Naive thymus-derived CD8-positive, alpha-beta T cell (primary cell): ENCODE measurements around the gene CLK3. TPM values are rescaled to one million over a fixed set of nuclear protein-coding genes. Genes with fewer than 3 reads are reported as not detected.
"Not testable (repeated sequence)": the region's sequence is repeated elsewhere in the genome, so short reads cannot be mapped to it uniquely, and the experiment has no call there.

ENCODE experiments used
- ATAC-seq, 2 donors: fragments of 150-1000 bp; cut with Tn5 transposase in 1 of 2; sonication (Bioruptor Pico), chemical (Tn5 transposase) in 1 of 2; 1 replicate in 1 of 2; 2 replicates in 1 of 2; pipeline ENCODE4 v1.10.0; 2021; ENCODE audit warnings: mild to moderate bottlenecking in 2 of 2, moderate library complexity in 2 of 2
- POLR2A ChIA-PET: fragments of 350-600 bp; sonication (Branson Sonifier 250); formaldehyde crosslinking; loops from one replicate; lab custom pipeline; 2021; ENCODE audit warnings: antibody characterized with exemption; lab: Charles Lee
- DNase-seq, 10 donors: peaks; one replicate each; pipeline versions ENCODE4 v3.0.0 to v3.0.0-alpha.2; 2020 to 2022
- H3K27ac Mint-ChIP-seq, 10 donors: one replicate each; pipeline ENCODE4 v1.8.0; 2020 to 2022; ENCODE audit warnings: mild to moderate bottlenecking in 10 of 10, mixed read lengths in 10 of 10, moderate library complexity in 4 of 10, inconsistent platforms in 1 of 10
- H3K27me3 Mint-ChIP-seq, 5 donors: one replicate each; pipeline ENCODE4 v1.8.0; 2021 to 2022; ENCODE audit warnings: mixed read lengths in 5 of 5
- H3K36me3 Mint-ChIP-seq, 3 donors: one replicate each; pipeline ENCODE4 v1.8.0; 2020 to 2022; ENCODE audit warnings: mixed read lengths in 3 of 3, mild to moderate bottlenecking in 2 of 3, inconsistent platforms in 1 of 3
- H3K4me1 Mint-ChIP-seq, 4 donors: one replicate each; pipeline ENCODE4 v1.8.0; 2021 to 2022; ENCODE audit warnings: mixed read lengths in 4 of 4
- H3K4me3 Mint-ChIP-seq, 10 donors: one replicate each; pipeline ENCODE4 v1.8.0; 2020 to 2022; ENCODE audit warnings: mild to moderate bottlenecking in 10 of 10, mixed read lengths in 10 of 10, moderate library complexity in 6 of 10, inconsistent platforms in 1 of 10
- H3K9me3 Mint-ChIP-seq, 9 donors: one replicate each; pipeline ENCODE4 v1.8.0; 2020 to 2022; ENCODE audit warnings: mixed read lengths in 9 of 9, mild to moderate bottlenecking in 3 of 9, inconsistent platforms in 1 of 9, moderate library complexity in 1 of 9
- polyA plus RNA-seq, 3 donors: library from polyadenylated mRNA; unstranded; fragments of 300-500 nt; fragmentation: Illumina TruSeq; gene quantifications; one replicate each; pipeline ENCODE4 v1.2.3, GENCODE V29; 2021
- total RNA-seq, 8 experiments: library from RNA in 2 of 8; stranded (reverse) in 2 of 8; gene quantifications; one replicate each; pipeline ENCODE4 v1.2.3 and lab custom pipeline; 2021 to 2026

CLK3 gene
- total and polyA plus RNA-seq, 5 experiments from 2014 or later = 49.0 to 227 (median 92.8) TPM

DNA sequence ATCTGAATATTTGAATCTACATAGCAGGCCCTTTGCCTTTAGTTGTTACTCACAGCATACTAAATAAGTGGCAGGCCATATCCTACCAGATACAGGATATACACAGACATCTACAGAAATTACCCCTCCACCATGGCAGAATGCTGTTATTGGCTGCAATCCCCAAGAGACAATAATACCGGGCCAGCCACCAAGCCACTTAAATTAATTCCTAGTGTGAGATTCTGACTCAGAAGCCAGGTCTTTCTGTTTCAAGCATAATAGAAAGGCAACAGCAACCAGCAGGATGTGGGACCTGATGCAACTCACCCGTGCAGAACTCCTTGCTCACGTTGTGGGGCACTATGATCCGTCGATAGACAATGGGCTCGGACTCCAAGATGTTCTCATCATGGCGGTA lies 39.8 kb downstream of the CLK3 start:
- H3K27me3 Mint-ChIP-seq = no peaks in the 10 kb centered on the region
- ATAC-seq (no peak), DNase-seq (no peak)
- peaks cover 11 to 45% (median 24%) of the 10 kb centered on the region in 4 donors for H3K4me1 Mint-ChIP-seq
- POLR2A ChIA-PET = no interaction called here
- peaks cover 0 to 43% (median 0%) of the 10 kb centered on the region in 3 donors for H3K36me3 Mint-ChIP-seq
- no peaks in the 10 kb centered on the region for H3K9me3 Mint-ChIP-seq
- H3K4me3 Mint-ChIP-seq = no peak overlapping the region
- peak overlapping the region in 1 of 10 donors; percentile 59 for H3K27ac Mint-ChIP-seq

DNA sequence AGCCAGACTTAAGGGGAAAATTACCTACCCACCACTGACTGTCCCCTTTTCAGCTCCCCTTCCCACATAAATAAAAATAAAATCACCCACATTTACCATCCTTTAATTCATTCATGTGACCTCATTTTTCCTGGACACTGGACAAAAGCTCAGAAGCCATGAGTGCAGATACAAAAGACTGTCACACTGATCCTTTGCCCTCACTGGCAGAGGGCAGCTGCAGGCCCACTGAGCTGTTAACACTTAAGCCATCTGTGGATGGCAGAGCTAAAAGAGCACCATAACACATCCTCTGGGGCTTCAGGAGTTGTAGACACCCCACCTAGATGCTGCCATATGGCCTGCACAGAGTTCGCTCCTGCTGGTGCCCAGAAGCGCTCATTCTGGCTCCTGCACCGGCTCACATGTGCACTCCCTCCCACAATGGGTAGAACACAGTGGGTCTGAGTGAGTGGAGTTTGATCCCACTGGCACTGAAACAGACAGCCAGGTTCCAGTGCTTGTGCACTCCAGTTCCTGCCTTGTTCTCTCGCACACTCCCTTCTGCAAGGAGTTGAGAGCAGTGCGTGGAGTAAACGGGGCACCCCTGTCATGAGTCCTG lies 41.4 kb downstream of the CLK3 start:
- Mint-ChIP-seq H3K36me3 (peaks cover 0 to 41% (median 0%) of the 10 kb centered on the region in 3 donors), H3K27me3 (no peaks in the 10 kb centered on the region), H3K27ac (no peak overlapping the region), H3K9me3 (no peaks in the 10 kb centered on the region), H3K4me1 (peaks cover 12 to 41% (median 25%) of the 10 kb centered on the region in 4 donors), H3K4me3 (no peak overlapping the region)
- POLR2A ChIA-PET = interaction anchor here (0.8 kb wide), 1 partner anchor 11 kb away, joined by 7 read pairs; no protein-coding TSS in a partner anchor
- ATAC-seq = no peak
- no peak for DNase-seq

DNA sequence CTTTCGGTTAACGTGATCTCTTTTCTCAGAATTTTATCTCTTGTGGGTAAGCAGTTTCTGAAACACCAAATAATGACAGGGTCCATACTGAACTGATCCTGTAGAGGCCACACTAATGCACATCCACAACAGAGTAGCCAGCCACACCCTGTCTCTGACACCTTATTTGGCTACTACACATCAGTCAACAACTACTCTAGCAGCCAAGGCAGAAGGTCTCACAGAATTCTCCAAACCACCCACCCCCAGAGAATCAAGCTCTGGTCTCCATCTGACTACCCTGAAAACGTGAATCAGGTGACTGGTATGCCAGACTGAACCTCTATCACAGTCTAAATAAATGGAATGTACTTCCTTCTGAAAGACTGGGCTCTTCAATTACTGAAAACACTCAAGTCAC lies 42.2 kb downstream of the CLK3 start:
- peaks cover 0 to 43% (median 0%) of the 10 kb centered on the region in 3 donors for H3K36me3 Mint-ChIP-seq
- peaks cover 15 to 45% (median 31%) of the 10 kb centered on the region in 4 donors for H3K4me1 Mint-ChIP-seq
- H3K4me3 Mint-ChIP-seq = no peak overlapping the region
- POLR2A ChIA-PET = no interaction called here
- H3K9me3 Mint-ChIP-seq = no peaks in the 10 kb centered on the region
- ATAC-seq (no peak), DNase-seq (no peak)
- H3K27ac Mint-ChIP-seq = peak overlapping the region in 4 of 10 donors; percentile 22 to 66 (median 56)
- H3K27me3 Mint-ChIP-seq = no peaks in the 10 kb centered on the region

DNA sequence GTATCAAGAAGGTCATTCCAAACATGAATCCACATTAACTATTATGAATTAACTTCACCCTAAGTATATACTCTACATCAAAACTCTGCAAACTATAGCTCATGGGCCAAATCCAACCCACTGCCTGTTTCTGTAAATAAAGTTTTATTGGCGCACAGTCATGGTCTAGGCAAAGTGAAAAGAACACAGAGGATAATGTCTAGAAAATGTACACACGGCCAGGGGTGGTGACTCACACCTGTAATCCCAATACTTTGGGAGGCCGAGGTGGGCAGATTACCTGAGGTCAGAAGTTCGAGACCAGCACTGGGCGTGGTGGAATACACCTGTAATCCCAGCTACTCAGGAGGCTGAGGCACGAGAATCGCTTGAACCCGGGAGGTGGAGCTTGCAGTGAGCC lies 45.6 kb downstream of the CLK3 start:
- peaks cover 13 to 43% (median 36%) of the 10 kb centered on the region in 4 donors for H3K4me1 Mint-ChIP-seq
- not testable (repeated sequence) for ATAC-seq

DNA sequence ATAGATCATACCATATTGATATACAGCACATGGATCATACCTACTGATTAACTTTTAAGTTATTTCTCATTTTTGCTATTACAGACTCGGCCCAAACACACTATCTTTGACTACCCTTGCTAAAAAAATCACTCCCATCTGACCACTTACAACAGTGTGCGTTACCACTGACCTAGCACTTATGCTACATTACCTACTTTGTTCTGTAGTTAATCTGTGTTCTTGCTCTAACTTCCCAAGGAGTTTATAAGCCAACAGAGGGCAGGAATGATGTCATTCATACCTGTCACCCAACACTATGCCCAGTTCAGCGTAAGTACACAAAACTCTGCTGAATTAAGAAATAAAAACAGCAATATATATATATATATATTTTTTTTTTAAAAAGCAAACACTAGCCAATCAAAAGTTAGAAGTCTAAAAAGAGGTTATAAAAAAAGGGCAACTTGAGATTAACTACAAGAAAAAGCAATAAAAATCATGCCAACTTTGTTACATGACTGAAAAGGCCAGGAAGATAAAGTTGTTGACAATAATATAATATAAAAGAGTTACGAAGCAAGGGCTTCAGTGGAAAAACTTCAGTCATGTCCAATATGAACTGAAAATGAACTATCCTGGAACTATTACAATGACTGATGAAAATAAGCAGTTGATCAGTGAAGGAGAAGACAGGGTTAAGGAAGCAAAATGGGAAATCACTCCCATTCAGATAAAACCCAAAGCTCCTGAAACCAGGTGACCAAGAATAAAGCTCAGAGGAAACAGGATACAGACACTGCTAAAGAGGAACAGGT lies 46.6 kb downstream of the CLK3 start:
- Mint-ChIP-seq H3K4me1 (peaks cover 9 to 42% (median 33%) of the 10 kb centered on the region in 4 donors), H3K27me3 (no peaks in the 10 kb centered on the region), H3K9me3 (no peaks in the 10 kb centered on the region), H3K4me3 (no peak overlapping the region), H3K27ac (peak overlapping the region in 1 of 10 donors; percentile 50), H3K36me3 (peaks cover 0 to 34% (median 0%) of the 10 kb centered on the region in 3 donors)
- DNase-seq (no peak), ATAC-seq (no peak)
- POLR2A ChIA-PET = no interaction called here

More for the DNA sequence above, 45.6 kb downstream of the CLK3 start:
- not testable (repeated sequence) for H3K4me3 Mint-ChIP-seq, H3K9me3 Mint-ChIP-seq, DNase-seq, H3K27ac Mint-ChIP-seq, H3K27me3 Mint-ChIP-seq
- peaks cover 0 to 26% (median 0%) of the 10 kb centered on the region in 3 donors for H3K36me3 Mint-ChIP-seq
- POLR2A ChIA-PET = interaction anchor here (0.6 kb wide), 1 partner anchor 223 kb away, joined by 3 read pairs; no protein-coding TSS in a partner anchor

DNA sequence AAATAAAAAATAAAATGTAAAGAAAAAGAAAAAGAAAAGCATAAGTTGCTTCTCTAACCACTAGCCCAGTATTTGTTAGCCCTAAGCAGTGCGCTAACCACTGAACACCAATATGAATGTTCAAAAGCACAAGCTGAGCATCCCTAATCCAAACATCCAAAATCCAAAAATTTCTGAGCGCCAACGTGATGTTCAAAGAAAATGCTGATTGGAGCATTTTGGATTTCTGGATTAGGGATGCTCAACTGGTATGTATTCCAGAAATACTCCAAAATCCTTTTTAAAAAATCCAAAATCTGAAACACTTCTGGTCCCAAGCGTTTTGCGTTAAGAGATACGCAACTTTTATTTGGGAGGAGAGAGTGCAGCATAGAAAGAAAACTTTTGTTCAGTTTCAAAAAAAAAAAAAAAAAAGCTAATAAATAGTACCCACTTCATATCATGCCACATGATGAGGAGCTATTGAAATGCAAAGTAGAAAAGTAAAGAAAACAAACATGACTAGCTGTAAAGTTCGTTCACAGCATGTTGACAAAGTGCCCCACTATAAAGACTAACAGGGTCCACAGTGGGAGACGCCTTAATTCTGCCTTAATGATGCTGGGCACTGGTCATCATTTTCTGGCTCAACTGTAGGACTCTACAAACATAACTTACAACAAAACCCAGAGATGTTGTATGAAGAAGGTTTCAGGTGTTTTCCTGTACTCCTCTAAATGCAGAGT lies 47.8 kb downstream of the CLK3 start:
- Mint-ChIP-seq H3K4me1 (peaks cover 11 to 42% (median 25%) of the 10 kb centered on the region in 4 donors), H3K27ac (peak overlapping the region in 2 of 10 donors; percentile 12 to 24), H3K9me3 (no peaks in the 10 kb centered on the region), H3K4me3 (no peak overlapping the region), H3K27me3 (no peaks in the 10 kb centered on the region), H3K36me3 (peaks cover 0 to 45% (median 0%) of the 10 kb centered on the region in 3 donors)
- DNase-seq (no peak), ATAC-seq (no peak)
- POLR2A ChIA-PET = no interaction called here

DNA sequence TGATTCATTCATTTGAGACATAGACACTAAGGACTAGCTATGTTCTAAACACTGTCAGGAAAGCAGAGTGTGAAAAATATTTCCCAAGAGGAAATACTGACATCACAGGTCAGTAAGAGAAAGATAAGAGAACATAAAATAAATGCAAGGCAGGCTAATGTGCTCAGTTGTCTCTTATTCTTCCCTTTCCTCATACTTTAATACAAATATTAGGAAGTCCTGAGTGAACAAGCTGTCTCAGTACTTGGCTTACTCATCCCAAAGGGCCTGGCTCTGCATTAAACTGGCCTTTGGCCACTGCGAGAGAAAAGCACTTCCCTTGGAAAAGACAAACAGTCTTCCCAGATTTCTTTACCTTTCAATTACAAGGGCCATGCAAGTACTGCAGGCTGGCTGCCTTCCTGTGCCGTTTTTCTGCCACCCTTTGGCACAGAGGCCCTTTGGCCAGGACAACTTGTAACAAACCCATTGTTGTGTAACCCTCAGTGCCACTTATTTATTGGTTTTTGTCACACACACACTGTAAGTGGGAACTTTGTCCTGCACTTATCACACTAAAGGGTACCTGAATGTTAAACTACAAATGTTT lies 48.5 kb downstream of the CLK3 start:
- Mint-ChIP-seq H3K9me3 (no peaks in the 10 kb centered on the region), H3K4me1 (peaks cover 11 to 42% (median 25%) of the 10 kb centered on the region in 4 donors), H3K36me3 (peaks cover 0 to 51% (median 0%) of the 10 kb centered on the region in 3 donors), H3K27ac (peak overlapping the region in 4 of 10 donors; percentile 18 to 31 (median 24)), H3K27me3 (no peaks in the 10 kb centered on the region), H3K4me3 (no peak overlapping the region)
- DNase-seq = no peak
- POLR2A ChIA-PET = no interaction called here
- no peak for ATAC-seq

DNA sequence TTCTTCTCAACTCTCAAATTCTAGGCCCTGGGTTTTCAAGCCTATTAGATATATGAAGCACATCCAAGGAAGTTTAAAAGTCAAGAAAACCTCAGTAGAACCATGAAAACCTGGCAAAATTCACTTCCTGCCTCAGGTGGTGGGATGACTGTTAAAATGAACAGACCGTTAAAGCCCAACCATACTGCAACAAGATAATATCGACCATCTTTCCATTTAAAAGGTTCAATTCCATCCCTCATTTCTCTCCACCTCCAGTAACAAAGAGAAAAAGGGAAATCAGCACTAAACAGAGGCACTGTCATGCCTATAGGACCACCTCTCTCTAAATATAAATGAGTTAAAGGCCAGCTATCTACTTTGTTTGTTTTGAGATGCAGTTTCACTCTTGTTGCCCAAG lies 49.0 kb downstream of the CLK3 start:
- H3K27ac Mint-ChIP-seq = peak overlapping the region in 6 of 10 donors; percentile 18 to 47 (median 24)
- H3K36me3 Mint-ChIP-seq = peaks cover 0 to 51% (median 0%) of the 10 kb centered on the region in 3 donors
- no peak for ATAC-seq
- no peak overlapping the region for H3K4me3 Mint-ChIP-seq
- no peaks in the 10 kb centered on the region for H3K27me3 Mint-ChIP-seq
- peaks cover 11 to 42% (median 26%) of the 10 kb centered on the region in 4 donors for H3K4me1 Mint-ChIP-seq
- no peak for DNase-seq
- POLR2A ChIA-PET = no interaction called here
- no peaks in the 10 kb centered on the region for H3K9me3 Mint-ChIP-seq

DNA sequence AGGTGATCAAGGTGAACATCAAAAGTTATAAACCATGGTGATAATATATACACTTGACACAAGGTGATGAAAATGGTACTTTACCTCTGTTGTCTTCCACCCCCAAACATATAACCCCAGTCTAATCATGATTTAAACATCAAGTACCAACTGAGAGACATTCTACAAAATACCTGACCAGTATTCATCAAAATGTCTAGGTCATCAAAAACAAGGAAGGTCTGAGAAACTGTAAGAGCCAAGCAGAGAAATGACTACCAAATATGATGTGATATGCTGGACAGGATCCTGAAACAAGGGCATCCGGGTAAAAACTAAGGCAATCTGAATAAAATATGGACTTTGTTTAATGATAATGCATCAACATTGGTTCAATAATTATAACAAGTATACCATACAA lies 52.3 kb downstream of the CLK3 start:
- peak overlapping the region in 2 of 10 donors; percentile 8 to 23 for H3K27ac Mint-ChIP-seq
- peaks cover 3 to 67% (median 9%) of the 10 kb centered on the region in 3 donors for H3K36me3 Mint-ChIP-seq
- no peak for ATAC-seq
- DNase-seq = no peak
- no peak overlapping the region for H3K4me3 Mint-ChIP-seq
- POLR2A ChIA-PET = no interaction called here
- H3K4me1 Mint-ChIP-seq = peaks cover 8 to 37% (median 18%) of the 10 kb centered on the region in 4 donors
- no peaks in the 10 kb centered on the region for H3K27me3 Mint-ChIP-seq
- no peaks in the 10 kb centered on the region for H3K9me3 Mint-ChIP-seq

DNA sequence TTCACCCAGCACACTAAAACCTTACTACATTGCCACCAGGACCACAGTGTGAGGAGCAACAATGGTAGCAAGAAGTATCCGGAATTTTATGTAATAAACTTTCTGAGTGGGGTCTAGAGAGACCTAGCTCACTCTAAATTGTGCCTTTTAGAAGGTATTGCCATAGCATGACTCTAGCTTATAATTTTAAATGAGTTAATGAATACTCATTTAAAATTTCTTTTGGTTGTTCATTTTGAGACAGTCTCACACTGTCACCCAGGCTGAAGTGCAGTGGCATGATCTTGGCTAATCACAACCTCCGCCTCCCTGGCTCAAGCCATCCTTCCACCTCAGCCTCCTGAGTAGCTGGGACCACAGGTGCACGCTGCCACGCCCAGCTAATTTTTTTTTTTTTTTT lies 54.0 kb downstream of the CLK3 start:
- Mint-ChIP-seq H3K4me3 (no peak overlapping the region), H3K4me1 (peaks cover 6 to 31% (median 13%) of the 10 kb centered on the region in 4 donors), H3K27me3 (no peaks in the 10 kb centered on the region), H3K27ac (no peak overlapping the region), H3K9me3 (no peaks in the 10 kb centered on the region), H3K36me3 (peaks cover 7 to 76% (median 9%) of the 10 kb centered on the region in 3 donors)
- POLR2A ChIA-PET = interaction anchor here (0.7 kb wide), 1 partner anchor 20 kb away, joined by 3 read pairs; no protein-coding TSS in a partner anchor
- ATAC-seq = no peak
- no peak for DNase-seq

DNA sequence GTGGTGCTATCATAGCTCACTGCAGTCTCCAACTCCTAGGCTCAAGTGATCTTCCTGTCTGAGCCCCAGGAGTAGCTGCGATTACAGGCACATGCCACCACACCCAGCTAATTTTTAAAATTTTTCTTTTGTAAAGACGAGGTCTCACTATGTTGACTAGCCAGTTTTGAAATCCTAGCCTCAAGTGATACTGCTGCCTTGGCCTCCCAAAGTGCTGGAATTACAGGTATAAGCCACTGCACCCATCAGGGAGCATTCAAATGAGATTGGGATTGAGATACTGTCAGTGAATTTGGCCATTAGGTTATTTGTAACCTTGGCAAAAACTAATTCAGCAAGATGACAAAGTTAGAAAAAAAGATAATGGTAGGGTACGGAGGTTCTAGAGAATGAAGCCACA lies 58.5 kb downstream of the CLK3 start:
- no peaks in the 10 kb centered on the region for H3K27me3 Mint-ChIP-seq
- no peaks in the 10 kb centered on the region for H3K9me3 Mint-ChIP-seq
- POLR2A ChIA-PET = no interaction called here
- peaks cover 8 to 17% (median 13%) of the 10 kb centered on the region in 4 donors for H3K4me1 Mint-ChIP-seq
- DNase-seq (no peak), ATAC-seq (no peak)
- H3K27ac Mint-ChIP-seq = peak overlapping the region in 2 of 10 donors; percentile 27 to 47
- no peak overlapping the region for H3K4me3 Mint-ChIP-seq
- H3K36me3 Mint-ChIP-seq = peaks cover 7 to 51% (median 9%) of the 10 kb centered on the region in 3 donors

DNA sequence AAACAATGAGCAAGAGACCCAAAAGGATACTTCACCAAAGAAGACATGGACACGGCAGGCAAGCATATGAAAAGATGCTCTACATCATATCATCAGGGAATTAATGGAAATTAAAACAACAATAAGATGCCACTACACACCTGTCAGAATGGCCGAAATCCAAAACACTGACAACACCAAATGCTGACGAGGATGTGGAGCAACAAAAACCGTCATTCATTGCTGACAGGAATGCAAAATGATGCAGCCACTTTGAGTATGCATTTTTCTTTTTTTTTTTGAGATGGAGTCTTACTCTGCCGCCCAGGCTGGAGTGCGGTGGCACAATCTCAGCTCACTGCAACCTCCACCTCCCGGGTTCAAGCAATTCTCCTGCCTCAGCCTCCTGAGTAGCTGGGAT lies 61.2 kb downstream of the CLK3 start:
- DNase-seq (no peak), ATAC-seq (no peak)
- H3K4me3 Mint-ChIP-seq = no peak overlapping the region
- H3K36me3 Mint-ChIP-seq = peaks cover 2 to 36% (median 7%) of the 10 kb centered on the region in 3 donors
- H3K27ac Mint-ChIP-seq = peak overlapping the region in 1 of 10 donors; percentile 3
- H3K4me1 Mint-ChIP-seq = peaks cover 12 to 24% (median 18%) of the 10 kb centered on the region in 4 donors
- POLR2A ChIA-PET = no interaction called here
- no peaks in the 10 kb centered on the region for H3K9me3 Mint-ChIP-seq
- H3K27me3 Mint-ChIP-seq = no peaks in the 10 kb centered on the region
